ENCODE data around the gene KIRREL1.
"Not testable (repeated sequence)": the region's sequence is repeated elsewhere in the genome, so short reads cannot be mapped to it uniquely, and the experiment has no call there.

The KIRREL1 gene

GRCh38 chr1:158103861-158104522, 110.5 kb downstream of the KIRREL1 start:
- DNase-seq (ENCODE audit: low spot score): no peak

GRCh38 chr1:158104891-158105290, 111.4 kb downstream of the KIRREL1 start:
- no peak for DNase-seq (ENCODE audit: low spot score)

GRCh38 chr1:158105352-158106095, 112.1 kb downstream of the KIRREL1 start:
- DNase-seq (ENCODE audit: low spot score): no peak

- DNase-seq (ENCODE audit: low spot score): no peak
Measured at GRCh38 chr1:158107916-158108315, 114.5 kb downstream of the KIRREL1 start.

GRCh38 chr1:158112994-158113758, 119.7 kb downstream of the KIRREL1 start:
- DNase-seq (ENCODE audit: low spot score): peak; percentile 22

- no peak for DNase-seq (ENCODE audit: low spot score)
Measured at GRCh38 chr1:158113759-158114127, 120.3 kb downstream of the KIRREL1 start.

GRCh38 chr1:158115126-158115525, 121.7 kb downstream of the KIRREL1 start:
- DNase-seq (ENCODE audit: low spot score): no peak

GRCh38 chr1:158116311-158117167, 123.1 kb downstream of the KIRREL1 start:
- DNase-seq (ENCODE audit: low spot score): no peak

GRCh38 chr1:158117854-158118704, 124.6 kb downstream of the KIRREL1 start:
- no peak for DNase-seq (ENCODE audit: low spot score)

- DNase-seq (ENCODE audit: low spot score): no peak
Measured at GRCh38 chr1:158118713-158119402, 125.4 kb downstream of the KIRREL1 start.

- DNase-seq (ENCODE audit: low spot score): no peak
Measured at GRCh38 chr1:158119976-158120653, 126.7 kb downstream of the KIRREL1 start.

- DNase-seq (ENCODE audit: low spot score): peak; percentile 34
Measured at GRCh38 chr1:158121604-158122254, 128.3 kb downstream of the KIRREL1 start.

GRCh38 chr1:158122833-158123388, 129.5 kb downstream of the KIRREL1 start:
- DNase-seq (ENCODE audit: low spot score): no peak

GRCh38 chr1:158124034-158124433, 130.6 kb downstream of the KIRREL1 start:
- DNase-seq (ENCODE audit: low spot score): no peak

- peak; percentile 82 for DNase-seq (ENCODE audit: low spot score)
Measured at GRCh38 chr1:158124999-158125398, 131.6 kb downstream of the KIRREL1 start.

- DNase-seq (ENCODE audit: low spot score): no peak
Measured at GRCh38 chr1:158126425-158126824, 133.0 kb downstream of the KIRREL1 start.

GRCh38 chr1:158128531-158128930, 135.1 kb downstream of the KIRREL1 start:
- not testable (repeated sequence) for DNase-seq (ENCODE audit: low spot score)

- DNase-seq (ENCODE audit: low spot score): no peak
Measured at GRCh38 chr1:158131217-158131616, 137.8 kb downstream of the KIRREL1 start.

All from SK-N-DZ (cell line).